ENCODE results near the gene IGFALS. TPM values are rescaled to one million over a fixed set of nuclear protein-coding genes. Genes with fewer than 3 reads are reported as not detected.

IGFALS gene
- total RNA-seq, 4 donors from 2014 or later, result 0.27 to 10.8 (median 0.48) TPM; not detected in 1

DNA sequence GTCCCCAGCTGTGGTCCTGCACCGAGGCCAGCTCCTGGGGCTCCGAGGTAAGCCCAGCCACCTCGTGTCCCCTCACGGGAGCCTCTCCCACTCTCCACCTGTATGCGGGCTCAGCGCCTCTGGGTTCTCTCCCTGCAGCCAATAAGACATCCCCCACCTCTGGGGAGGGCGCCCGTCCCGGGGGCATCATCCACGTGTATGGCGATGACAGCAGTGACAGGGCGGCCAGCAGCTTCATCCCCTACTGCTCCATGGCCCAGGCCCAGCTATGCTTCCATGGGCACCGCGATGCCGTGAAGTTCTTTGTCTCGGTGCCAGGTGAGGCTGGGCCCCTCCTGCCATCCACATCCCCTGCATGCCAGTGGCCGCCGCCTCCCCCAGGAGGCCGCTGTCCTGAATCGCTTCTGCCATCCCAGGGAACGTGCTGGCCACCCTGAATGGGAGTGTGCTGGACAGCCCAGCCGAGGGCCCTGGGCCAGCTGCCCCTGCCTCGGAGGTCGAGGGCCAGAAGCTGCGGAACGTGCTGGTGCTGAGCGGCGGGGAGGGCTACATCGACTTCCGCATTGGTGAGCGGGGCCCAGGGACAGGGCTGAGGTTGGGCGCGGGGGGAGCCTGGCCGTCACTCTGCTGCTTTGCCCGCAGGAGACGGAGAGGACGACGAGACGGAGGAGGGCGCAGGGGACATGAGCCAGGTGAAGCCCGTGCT lies 25.3 kb downstream of the IGFALS start:
- Histone ChIP-seq H3K36me3 (peaks cover 0 to 7% (median 0%) of the 10 kb centered on the region in 4 donors), H3K27ac (no peak overlapping the region), H3K4me1 (peaks cover 6 to 27% (median 19%) of the 10 kb centered on the region in 4 donors), H3K27me3 (no peaks in the 10 kb centered on the region), H3K9me3 (no peaks in the 10 kb centered on the region), H3K4me3 (no peak overlapping the region)
- intact Hi-C loops (cut with DNase I; ENCODE audit: low total_unique reads), result no loop called here
- no peak for DNase-seq
- in situ Hi-C loops (cut with MboI; ENCODE audit: low pct_ligation_motif_present in 1 of 4, low pct_unique_long_range_greater_than_20kb in 1 of 4, low sequenced_read_pairs in 3 of 4), result no loop called here
- TF ChIP-seq, protein P1, sequence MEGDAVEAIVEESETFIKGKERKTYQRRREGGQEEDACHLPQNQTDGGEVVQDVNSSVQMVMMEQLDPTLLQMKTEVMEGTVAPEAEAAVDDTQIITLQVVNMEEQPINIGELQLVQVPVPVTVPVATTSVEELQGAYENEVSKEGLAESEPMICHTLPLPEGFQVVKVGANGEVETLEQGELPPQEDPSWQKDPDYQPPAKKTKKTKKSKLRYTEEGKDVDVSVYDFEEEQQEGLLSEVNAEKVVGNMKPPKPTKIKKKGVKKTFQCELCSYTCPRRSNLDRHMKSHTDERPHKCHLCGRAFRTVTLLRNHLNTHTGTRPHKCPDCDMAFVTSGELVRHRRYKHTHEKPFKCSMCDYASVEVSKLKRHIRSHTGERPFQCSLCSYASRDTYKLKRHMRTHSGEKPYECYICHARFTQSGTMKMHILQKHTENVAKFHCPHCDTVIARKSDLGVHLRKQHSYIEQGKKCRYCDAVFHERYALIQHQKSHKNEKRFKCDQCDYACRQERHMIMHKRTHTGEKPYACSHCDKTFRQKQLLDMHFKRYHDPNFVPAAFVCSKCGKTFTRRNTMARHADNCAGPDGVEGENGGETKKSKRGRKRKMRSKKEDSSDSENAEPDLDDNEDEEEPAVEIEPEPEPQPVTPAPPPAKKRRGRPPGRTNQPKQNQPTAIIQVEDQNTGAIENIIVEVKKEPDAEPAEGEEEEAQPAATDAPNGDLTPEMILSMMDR (IDR thresholded peaks at IDR 0.05), result no peak
- no peak for TF ChIP-seq POLR2AphosphoS5 (IDR thresholded peaks at IDR 0.05)
- WGBS, 2 donors (ENCODE audit: low coverage in 1 of 2), result 91% methylated on average over 40 of the region's 41 CpGs; no CpG with 5 or more reads in 1 of the 2 donors

DNA sequence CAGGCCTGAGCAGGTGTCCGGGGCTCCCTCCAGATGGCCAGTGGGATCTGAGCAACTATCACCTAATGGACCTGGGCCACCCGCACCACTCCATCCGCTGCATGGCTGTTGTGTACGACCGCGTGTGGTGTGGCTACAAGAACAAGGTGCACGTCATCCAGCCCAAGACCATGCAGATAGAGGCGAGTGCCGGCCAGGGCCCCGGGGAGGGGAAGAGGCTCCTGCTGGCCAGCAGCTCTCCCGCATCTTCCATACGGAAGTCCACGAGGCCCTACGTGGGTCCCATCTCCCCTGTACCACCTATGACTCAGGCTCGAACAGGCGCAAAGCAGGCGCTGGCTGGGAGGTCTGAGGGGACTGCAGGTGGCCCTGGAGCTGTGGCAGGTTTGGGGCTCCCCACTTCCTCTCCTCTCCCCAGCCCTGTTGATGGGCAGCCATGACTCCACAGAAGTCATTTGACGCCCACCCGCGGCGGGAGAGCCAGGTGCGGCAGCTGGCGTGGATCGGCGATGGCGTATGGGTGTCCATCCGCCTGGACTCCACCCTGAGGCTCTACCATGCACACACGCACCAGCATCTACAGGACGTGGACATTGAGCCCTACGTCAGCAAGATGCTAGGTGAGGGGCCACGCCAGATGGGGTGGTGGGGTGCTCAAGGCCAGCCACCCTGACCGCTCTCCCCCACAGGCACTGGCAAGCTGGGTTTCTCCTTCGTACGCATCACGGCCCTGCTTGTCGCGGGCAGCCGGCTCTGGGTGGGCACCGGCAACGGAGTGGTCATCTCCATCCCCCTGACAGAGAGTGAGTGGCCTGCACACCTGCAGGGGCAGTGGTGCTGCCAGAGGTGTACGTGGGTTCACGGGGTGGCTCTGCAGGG lies 26.1 kb downstream of the IGFALS start:
- intact Hi-C loops (cut with DNase I; ENCODE audit: low total_unique reads) (no loop called here), in situ Hi-C loops (cut with MboI; ENCODE audit: low pct_ligation_motif_present in 1 of 4, low pct_unique_long_range_greater_than_20kb in 1 of 4, low sequenced_read_pairs in 3 of 4) (no loop called here)
- H3K9me3 ChIP-seq, result no peaks in the 10 kb centered on the region
- WGBS, 2 donors (ENCODE audit: low coverage in 1 of 2), result 86% methylated on average over 29 of the region's 42 CpGs; no CpG with 5 or more reads in 1 of the 2 donors
- no peaks in the 10 kb centered on the region for H3K27me3 ChIP-seq
- H3K36me3 ChIP-seq, result peaks cover 0 to 7% (median 0%) of the 10 kb centered on the region in 4 donors
- H3K4me1 ChIP-seq, result peaks cover 6 to 25% (median 19%) of the 10 kb centered on the region in 4 donors
- TF ChIP-seq POLR2AphosphoS5 (IDR thresholded peaks at IDR 0.05), result peak in 1 of 3 donors; percentile 2
- no peak for TF ChIP-seq EP300 (IDR thresholded peaks at IDR 0.05; ENCODE audit: low read depth)
- H3K4me3 ChIP-seq, result no peak overlapping the region
- H3K27ac ChIP-seq, result no peak overlapping the region
- no peak for DNase-seq

DNA sequence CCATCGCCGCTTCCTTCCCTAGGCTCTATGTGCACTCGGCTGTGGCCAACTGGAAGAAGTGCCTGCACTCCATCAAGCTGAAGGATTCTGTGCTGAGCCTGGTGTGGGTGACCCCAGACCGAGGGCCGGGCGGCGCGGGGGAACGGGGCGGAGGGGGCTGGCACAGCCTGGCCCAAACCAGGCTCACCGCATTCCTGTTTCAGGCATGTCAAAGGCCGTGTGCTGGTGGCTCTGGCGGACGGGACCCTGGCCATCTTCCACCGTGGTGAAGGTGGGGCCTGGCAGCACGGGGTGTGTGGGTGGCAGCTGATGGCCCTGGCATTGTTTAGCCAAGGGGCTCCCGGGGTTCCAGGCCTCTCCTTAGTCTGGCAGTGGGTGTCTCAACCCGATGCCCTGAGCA lies 26.8 kb downstream of the IGFALS start:
- Histone ChIP-seq H3K27me3 (no peaks in the 10 kb centered on the region), H3K36me3 (peaks cover 0 to 7% (median 0%) of the 10 kb centered on the region in 4 donors), H3K4me1 (peaks cover 6 to 19% (median 13%) of the 10 kb centered on the region in 4 donors), H3K9me3 (no peaks in the 10 kb centered on the region), H3K4me3 (no peak overlapping the region), H3K27ac (no peak overlapping the region)
- TF ChIP-seq, protein P1 (IDR thresholded peaks at IDR 0.05), result no peak
- TF ChIP-seq POLR2A (IDR thresholded peaks at IDR 0.05) (no peak), POLR2AphosphoS5 (IDR thresholded peaks at IDR 0.05) (no peak), EP300 (IDR thresholded peaks at IDR 0.05; ENCODE audit: low read depth) (no peak)
- intact Hi-C loops (cut with DNase I; ENCODE audit: low total_unique reads) (no loop called here), in situ Hi-C loops (cut with MboI; ENCODE audit: low pct_ligation_motif_present in 1 of 4, low pct_unique_long_range_greater_than_20kb in 1 of 4, low sequenced_read_pairs in 3 of 4) (no loop called here)
- DNase-seq, result no peak
- whole genome bisulfite sequencing, 2 donors (ENCODE audit: low coverage in 1 of 2), result 94% methylated on average over 16 of the region's 18 CpGs; no CpG with 5 or more reads in 1 of the 2 donors

DNA sequence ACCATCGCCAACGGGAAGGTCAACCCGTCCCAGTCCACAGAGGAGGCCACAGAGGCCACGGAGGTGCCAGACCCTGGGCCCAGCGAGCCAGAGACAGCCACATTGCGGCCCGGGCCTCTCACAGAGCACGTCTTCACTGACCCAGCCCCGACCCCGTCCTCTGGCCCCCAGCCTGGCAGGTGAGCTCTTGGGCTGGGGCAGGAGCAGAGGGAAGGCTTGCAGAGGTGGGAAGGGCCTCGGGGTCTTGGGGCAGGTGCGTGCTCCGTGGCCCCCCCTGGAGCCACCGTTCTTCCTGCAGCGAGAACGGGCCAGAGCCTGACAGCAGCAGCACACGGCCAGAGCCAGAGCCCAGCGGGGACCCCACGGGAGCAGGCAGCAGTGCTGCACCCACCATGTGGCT lies 27.3 kb downstream of the IGFALS start:
- Histone ChIP-seq H3K4me3 (no peak overlapping the region), H3K4me1 (peaks cover 6 to 16% (median 12%) of the 10 kb centered on the region in 4 donors), H3K27me3 (no peaks in the 10 kb centered on the region), H3K9me3 (no peaks in the 10 kb centered on the region), H3K36me3 (peaks cover 0 to 7% (median 0%) of the 10 kb centered on the region in 4 donors), H3K27ac (no peak overlapping the region)
- in situ Hi-C loops (cut with MboI; ENCODE audit: low pct_ligation_motif_present in 1 of 4, low pct_unique_long_range_greater_than_20kb in 1 of 4, low sequenced_read_pairs in 3 of 4) (no loop called here), intact Hi-C loops (cut with DNase I; ENCODE audit: low total_unique reads) (no loop called here)
- DNase-seq, result no peak
- 94% methylated on average over 14 of the region's 19 CpGs; no CpG with 5 or more reads in 1 of the 2 donors for WGBS, 2 donors (ENCODE audit: low coverage in 1 of 2)
- no peak for TF ChIP-seq EP300 (IDR thresholded peaks at IDR 0.05; ENCODE audit: low read depth)
- TF ChIP-seq POLR2A (IDR thresholded peaks at IDR 0.05), result no peak
- TF ChIP-seq, protein P1 (IDR thresholded peaks at IDR 0.05), result no peak
- TF ChIP-seq POLR2AphosphoS5 (IDR thresholded peaks at IDR 0.05), result no peak

Measured in transverse colon (tissue), 4 donors.